SK-MEL-5 (cell line): ENCODE results near the gene NUDT13. TPM values are rescaled to one million over a fixed set of nuclear protein-coding genes. Genes with fewer than 3 reads are reported as not detected.
A peak's percentile ranks its signal among the peaks of the same experiment; 100 is the strongest.
"Not testable (repeated sequence)": the region's sequence is repeated elsewhere in the genome, so short reads cannot be mapped to it uniquely, and the experiment has no call there.

Experiments
- DNase-seq: peaks from one replicate; pipeline ENCODE4 v3.0.0-alpha.2; 2016; ENCODE audit warnings: low read depth, low spot score
- in situ Hi-C: cut with HindIII; loops from 2 replicates; pipeline ENCODE4 v1.10.0; 2016; ENCODE audit warnings: low sequenced_read_pairs, high pct_unique_total_duplicates, low pct_unique_long_range_greater_than_20kb
- total RNA-seq: library from RNA; depleted of rRNA; stranded (reverse); fragments of >200 nt; shearing (Covaris generic); gene quantifications from 2 replicates; pipeline ENCODE4 v1.2.3, GENCODE V29; 2014

NUDT13 gene
- total RNA-seq, 1 experiment from 2014 or later: 2.4 TPM

DNA sequence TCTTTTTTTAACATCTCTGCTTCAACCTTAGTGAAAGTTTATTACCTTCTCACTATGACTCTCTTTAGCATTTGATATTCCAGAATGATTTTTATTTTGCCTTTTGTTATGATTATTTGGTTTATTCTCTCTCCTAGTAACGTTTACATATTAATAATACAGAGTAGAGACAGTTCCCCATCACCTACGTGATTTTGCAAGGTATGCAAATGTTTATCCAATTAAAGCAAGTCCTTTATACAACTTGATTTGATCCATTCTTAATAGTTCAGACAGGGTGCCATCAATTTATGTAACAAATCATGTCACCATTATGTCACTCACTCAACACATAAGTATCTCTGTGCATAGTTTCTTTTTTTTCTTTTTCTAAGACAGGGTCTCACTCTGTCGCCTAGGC is 31.3 kb downstream of the NUDT13 start:
- in situ Hi-C loops: no loop called here
- no peak for DNase-seq

DNA sequence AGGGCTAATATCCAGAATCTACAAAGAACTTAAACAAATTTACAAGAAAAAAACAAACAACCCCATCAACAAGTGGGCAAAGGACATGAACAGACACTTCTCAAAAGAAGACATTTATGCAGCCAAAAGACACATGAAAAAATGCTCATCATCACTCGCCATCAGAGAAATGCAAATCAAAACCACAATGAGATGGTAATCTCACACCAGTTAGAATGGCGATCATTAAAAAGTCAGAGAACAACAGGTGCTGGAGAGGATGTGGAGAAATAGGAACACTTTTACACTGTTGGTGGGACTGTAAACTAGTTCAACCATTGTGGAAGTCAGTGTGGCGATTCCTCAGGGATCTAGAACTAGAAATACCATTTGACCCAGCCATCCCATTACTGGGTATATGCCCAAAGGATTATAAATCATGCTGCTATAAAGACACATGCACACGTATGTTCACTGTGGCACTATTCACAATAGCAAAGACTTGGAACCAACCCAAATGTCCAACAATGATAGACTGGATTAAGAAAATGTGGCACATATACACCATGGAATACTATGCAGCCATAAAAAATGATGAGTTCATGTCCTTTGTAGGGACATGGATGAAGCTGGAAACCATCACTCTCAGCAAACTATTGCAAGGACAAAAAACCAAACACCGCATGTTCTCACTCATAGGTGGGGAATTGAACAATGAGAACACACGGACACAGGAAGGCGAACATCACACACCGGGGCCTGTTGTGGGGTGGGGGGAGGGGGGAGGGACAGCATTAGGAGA is 40.6 kb downstream of the NUDT13 start:
- in situ Hi-C loops, DNase-seq: not testable (repeated sequence)

DNA sequence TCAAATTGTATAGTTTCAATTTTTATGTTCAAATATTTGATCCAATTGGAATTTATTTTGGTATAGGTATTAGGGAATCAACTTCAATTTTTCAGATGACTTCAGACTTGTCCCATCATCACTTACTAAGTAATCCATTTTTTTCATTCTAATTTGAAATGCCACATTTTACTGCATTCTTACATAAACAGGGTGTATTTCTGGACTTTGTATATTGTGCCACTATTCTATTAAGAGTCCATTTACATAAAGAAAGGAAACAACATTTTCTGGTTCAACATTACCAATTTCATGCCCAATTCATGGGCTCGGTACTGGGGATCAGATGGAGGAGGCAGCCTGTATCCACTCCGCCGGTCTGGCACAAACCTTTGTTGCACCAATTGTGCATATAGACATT is 41.8 kb downstream of the NUDT13 start:
- in situ Hi-C loops: no loop called here
- no peak for DNase-seq

DNA sequence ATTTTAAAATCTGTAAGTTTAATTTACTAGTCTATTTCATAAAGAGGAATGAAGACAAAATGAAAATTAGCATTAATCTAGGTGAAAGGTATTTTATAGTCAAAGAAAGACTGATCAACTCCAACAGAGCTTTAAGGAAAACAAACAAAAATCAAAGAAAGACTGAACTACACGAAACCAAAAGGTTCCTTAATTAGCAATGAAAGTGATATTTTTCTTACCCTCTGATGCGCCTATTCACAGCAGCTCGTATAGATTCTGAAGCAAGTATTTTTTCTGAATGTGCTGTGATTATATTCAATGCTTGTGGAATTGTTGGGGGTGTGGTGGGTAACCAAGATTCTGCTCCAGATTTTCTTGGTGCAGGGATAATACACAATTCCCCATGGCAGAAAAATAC is 45.8 kb downstream of the NUDT13 start:
- in situ Hi-C loops: no loop called here
- DNase-seq: no peak

DNA sequence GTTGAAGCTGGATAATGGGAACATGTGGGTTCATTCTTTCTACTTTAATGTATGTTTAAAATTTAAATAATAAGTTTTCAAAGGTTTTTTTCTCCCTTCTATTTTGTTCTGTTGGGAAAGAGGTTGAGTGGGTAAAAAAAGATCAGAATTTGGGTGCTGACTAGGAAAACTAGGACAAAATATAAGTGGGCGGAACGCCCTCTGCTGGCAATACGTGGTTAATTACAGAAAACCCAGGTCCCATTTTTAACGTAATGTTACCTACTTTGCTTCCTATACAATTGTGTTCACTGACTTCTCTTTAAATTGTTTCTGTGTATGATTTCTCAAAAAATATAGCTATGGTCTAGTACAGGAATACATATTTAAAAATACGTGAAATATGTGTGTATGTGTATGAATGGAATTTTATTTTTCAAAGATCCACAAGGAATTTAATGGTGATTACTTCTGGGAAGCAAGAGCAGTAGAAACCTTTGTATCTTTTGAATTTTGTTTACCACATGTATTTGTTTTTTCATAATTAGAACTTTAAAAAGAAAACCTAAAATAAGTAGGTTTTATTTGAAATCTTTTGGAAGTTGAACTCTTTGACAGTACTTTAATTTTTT is 48.9 kb downstream of the NUDT13 start:
- in situ Hi-C loops: no loop called here
- DNase-seq: peak; percentile 61

DNA sequence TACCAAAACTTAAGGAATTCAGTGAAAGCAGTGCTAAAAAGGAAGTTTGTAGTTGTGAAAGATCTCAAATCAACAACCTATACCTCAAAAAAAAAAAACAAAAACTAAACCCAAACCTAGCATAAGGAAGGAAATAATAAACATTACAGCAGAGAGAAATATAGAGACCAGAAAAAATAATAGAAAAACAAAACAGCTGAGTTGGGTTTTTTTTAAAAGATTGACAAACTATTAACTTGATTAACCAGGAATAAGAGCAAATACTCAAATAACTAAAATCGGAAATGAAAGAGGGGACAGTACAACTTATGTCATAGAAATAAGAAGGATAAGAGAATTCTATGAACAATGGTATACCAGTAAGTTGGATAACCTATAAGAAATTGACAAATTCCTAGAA is 50.8 kb downstream of the NUDT13 start:
- in situ Hi-C loops: no loop called here
- no peak for DNase-seq

DNA sequence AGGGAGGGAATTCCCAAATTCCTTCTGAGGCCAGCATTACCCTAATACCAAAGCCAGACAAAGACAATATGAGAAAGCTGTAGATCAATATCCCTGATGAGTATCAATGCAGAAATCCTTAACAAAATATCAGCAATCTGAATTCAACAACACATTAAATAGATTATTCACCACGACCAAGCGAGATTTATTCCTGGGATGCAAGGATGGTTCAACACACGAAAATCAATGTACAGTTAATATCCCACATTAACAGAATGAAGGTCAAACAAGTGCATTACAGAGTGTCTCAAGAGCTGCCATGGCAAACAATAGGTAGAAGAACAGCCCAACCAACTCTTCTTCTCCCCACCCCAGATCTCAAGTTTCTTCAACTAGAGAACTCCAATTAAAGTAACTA is 51.4 kb downstream of the NUDT13 start:
- no peak for DNase-seq
- in situ Hi-C loops: no loop called here

DNA sequence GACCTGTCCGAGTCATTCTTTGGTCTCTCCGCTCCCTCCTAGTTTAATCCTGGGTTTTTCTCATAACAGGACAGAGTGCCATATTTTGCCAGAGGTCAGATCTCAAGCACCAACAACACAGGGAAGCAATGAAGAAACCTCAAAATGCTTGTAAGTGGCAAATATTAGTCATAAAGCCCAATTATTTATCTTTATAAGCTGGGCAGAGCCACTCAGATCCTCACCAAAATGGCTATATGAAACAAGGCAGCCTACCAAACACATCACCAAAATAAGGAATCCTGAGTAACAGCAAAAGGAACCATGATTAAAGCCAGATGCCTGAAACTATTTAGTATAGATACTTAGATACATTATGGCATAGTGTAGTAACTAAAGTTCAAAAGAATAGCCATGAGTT is 52.8 kb downstream of the NUDT13 start:
- DNase-seq: no peak
- in situ Hi-C loops: no loop called here

DNA sequence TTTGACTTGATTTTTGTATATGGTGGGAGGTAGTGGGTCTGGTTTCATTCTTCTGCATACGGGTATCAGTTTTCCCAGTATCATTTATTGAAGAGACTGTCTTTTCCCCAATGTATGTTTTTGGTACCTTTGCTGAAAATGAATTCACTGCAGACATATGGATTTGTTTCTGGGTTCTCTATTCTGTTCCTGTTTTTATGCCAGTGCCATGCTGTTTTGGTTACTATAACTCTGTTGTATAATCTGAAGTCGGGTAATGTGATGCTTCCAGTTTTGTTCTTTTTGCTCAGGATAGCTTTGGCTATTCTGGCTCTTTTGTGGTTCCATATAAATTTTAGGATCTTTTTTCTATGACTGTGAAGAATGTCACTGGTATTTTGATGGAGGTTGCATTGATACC is 56.7 kb downstream of the NUDT13 start:
- no peak for DNase-seq

DNA sequence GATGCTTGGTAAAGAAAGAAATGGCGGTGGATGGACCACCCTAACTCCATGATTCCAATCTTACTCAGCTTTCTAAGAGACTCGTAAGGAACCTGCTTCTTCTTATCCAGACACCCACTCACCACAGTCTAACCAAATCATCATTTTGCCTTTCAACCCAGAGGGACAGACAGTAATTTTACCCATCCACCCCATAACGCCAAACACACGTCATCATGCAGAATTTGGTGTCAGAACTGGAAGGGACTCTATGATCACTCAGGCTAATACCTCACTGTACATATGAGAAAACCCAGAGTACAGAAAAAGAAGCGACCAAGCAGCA is 57.2 kb downstream of the NUDT13 start:
- no peak for DNase-seq

More for the DNA sequence above, 56.7 kb downstream of the NUDT13 start:
- in situ Hi-C loops: no loop called here

DNA sequence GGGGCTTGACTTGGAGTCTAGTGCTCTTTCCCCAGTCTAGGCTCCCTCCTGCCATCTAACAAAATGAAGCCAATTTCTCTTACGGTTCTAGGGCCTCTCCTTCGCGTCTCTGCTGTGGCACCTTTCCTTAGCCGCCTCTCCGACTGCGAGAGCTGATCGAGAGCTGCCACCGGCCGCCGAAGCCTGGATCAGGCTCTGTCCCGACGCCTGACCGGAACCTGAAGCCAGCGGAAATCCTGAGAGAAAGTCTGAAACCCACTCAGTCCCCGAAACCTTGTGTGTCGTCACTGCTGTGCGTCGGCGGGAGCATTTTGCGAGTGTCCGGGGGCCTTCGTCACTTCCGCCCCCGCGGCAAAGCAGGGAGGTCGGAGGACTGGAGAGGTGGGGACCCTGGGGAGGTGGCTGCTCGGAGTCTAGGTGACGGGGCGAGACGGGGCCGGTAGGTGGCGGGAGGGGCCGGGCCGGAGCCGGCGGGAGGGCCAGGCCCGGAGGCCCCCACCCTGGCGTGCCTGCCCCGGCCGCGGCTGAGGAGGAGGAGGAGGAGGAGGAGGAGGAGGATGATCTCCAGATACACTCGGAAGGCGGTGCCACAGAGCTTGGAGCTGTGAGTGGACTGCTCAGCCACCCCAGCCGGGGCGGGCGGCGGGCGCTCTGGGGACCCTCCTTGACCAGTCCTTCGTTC is 57.7 kb downstream of the NUDT13 start, which contains the start of the genes ECD and FAM149B1:
ECD (minus strand) TSS at position 226 of the 682 bp plus-strand sequence. CDS start 4,071 bp downstream, outside the sequence.
FAM149B1 (plus strand) TSS at position 337 of the 682 bp plus-strand sequence; CDS start at position 558, 221 bp downstream.
- in situ Hi-C loops: no loop called here

More for the DNA sequence above, 57.2 kb downstream of the NUDT13 start:
- in situ Hi-C loops: no loop called here

DNA sequence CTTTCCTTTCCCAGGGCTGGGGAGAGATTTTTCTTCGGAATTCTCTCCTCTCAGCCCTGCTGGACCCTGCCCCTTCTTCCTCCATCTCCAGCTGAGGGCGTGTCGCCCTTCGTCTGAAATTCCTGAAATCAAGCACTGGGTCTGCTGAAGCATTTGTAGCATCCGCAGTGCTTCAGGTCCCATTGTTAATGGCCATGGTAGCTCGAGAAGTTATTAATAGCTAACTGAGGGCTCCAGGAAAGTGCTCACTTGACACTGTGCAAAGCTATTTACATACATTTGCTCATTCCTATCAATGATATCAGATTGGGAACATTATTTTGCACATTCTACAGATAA is 58.2 kb downstream of the NUDT13 start:
- in situ Hi-C loops: no loop called here
- DNase-seq: peak; percentile 57

More for the DNA sequence above, 57.7 kb downstream of the NUDT13 start, which contains the start of the genes ECD and FAM149B1:
- peak; percentile 94 for DNase-seq

DNA sequence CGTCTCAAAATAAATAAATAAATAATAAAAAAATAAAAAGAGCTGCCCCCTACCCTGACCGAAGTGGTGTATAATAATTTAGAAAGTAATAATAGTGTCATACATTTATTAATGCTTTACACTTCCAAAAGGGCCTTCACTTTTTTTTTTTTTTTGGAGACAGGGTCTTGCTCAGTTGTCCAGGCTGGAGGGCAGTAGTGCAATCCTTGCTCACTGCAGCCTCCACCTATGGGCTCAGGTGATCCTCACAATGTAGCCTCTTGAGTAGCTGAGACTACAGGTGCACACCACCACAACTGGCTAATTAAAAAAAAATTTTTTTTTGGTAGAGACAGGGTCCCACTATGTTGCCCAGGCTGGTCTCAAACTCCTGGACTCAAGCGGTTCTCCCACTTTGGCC is 59.1 kb downstream of the NUDT13 start:
- no peak for DNase-seq
- in situ Hi-C loops: no loop called here

DNA sequence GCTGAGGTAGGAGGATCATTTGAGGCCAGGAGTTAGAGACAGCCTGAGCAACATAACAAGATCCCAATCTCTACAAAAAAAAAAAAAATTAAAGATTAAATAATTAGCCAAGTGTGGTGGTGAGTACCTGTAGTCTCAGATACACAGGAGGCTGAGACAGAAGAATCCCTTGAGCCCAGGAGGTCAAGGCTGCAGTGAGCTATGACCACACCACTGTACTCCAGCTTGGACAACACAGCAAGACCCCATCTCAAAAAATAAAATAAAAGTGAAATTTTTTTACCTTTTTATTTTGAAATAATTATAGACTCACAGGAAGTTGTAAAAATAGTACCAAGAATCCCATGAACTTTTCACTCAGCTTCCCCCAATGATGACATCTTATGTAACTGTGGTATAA is 62.6 kb downstream of the NUDT13 start:
- in situ Hi-C loops: no loop called here
- DNase-seq: no peak

DNA sequence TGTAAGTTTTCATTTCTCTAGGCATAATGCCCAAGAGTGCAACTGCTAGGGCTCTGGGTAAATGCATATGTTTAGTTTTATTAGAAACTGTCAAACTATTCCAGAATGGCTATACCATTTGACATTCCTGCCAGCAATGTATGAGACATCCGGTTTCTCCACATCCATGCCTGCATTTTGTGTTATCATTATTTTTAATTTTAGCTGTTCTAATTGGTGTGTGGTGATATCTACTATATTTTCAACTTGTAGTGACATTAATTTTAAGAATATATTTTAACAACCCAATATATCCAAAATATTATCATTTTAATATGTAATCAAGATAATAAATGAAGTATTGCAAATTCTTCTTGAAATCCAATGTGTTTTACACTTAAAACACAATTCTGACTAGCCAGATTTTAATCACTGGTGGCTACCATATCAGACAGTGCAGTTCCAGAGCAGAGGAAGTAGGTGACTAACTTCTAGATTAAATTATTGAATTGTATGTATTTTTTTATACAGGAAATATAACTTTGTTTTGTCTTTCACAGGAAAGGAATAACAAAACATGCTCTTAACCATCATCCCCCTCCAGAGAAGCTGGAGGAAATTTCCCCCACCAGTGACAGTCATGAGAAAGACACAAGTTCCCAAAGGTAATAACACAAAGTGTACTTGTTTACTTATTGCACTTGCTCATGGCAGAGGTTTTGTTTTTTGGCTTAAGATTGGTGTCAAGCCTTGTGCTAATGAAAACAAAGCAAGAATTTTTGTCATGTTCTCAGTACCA is 64.1 kb downstream of the NUDT13 start:
- in situ Hi-C loops: no loop called here
- no peak for DNase-seq
